ENCODE data around the gene ART5. TPM values are rescaled to one million over a fixed set of nuclear protein-coding genes. Genes with fewer than 3 reads are reported as not detected.

The ART5 gene
- total and polyA plus RNA-seq, 2 experiments from 2014 or later = 44.9 to 58.7 TPM

GRCh38 chr11:3635641-3636375 is 6.0 kb downstream of the ART5 start:
- H3K27ac ChIP-seq = no peak overlapping the region
- no peaks in the 10 kb centered on the region for H3K27me3 ChIP-seq
- no peaks in the 10 kb centered on the region for H3K4me1 ChIP-seq (ENCODE audit: low read depth)
- no peak overlapping the region for H3K4me3 ChIP-seq
- TF ChIP-seq CTCF (IDR thresholded peaks at IDR 0.05; ENCODE audit: low read depth, low read length) = no peak
- H3K9me3 ChIP-seq (ENCODE audit: low read depth) = no peaks in the 10 kb centered on the region
- no peaks in the 10 kb centered on the region for H3K36me3 ChIP-seq
- no peak for DNase-seq (ENCODE audit: low read depth in 1 of 2, low spot score in 1 of 2)

- Histone ChIP-seq H3K4me1 (ENCODE audit: low read depth) (no peaks in the 10 kb centered on the region), H3K27ac (no peak overlapping the region), H3K36me3 (no peaks in the 10 kb centered on the region), H3K4me3 (no peak overlapping the region), H3K9me3 (ENCODE audit: low read depth) (no peaks in the 10 kb centered on the region), H3K27me3 (no peaks in the 10 kb centered on the region)
- no peak for TF ChIP-seq CTCF (IDR thresholded peaks at IDR 0.05; ENCODE audit: low read depth, low read length)
- DNase-seq (ENCODE audit: low read depth in 1 of 2, low spot score in 1 of 2) = no peak
Observed at GRCh38 chr11:3632070-3632660, 9.6 kb downstream of the ART5 start.

- DNase-seq (ENCODE audit: low read depth in 1 of 2, low spot score in 1 of 2) = no peak
- no peaks in the 10 kb centered on the region for H3K36me3 ChIP-seq
- H3K9me3 ChIP-seq (ENCODE audit: low read depth) = no peaks in the 10 kb centered on the region
- H3K27ac ChIP-seq = no peak overlapping the region
- no peaks in the 10 kb centered on the region for H3K27me3 ChIP-seq
- no peak overlapping the region for H3K4me3 ChIP-seq
- TF ChIP-seq CTCF (IDR thresholded peaks at IDR 0.05; ENCODE audit: low read depth, low read length) = no peak
- H3K4me1 ChIP-seq (ENCODE audit: low read depth) = no peaks in the 10 kb centered on the region
Observed at GRCh38 chr11:3631331-3631730, 10.5 kb downstream of the ART5 start.

GRCh38 chr11:3627291-3627690 is 14.5 kb downstream of the ART5 start:
- Histone ChIP-seq H3K27me3 (no peaks in the 10 kb centered on the region), H3K4me1 (ENCODE audit: low read depth) (no peaks in the 10 kb centered on the region), H3K36me3 (no peaks in the 10 kb centered on the region), H3K4me3 (no peak overlapping the region), H3K9me3 (ENCODE audit: low read depth) (no peaks in the 10 kb centered on the region), H3K27ac (no peak overlapping the region)
- TF ChIP-seq CTCF (IDR thresholded peaks at IDR 0.05; ENCODE audit: low read depth, low read length) = no peak
- DNase-seq (ENCODE audit: low read depth in 1 of 2, low spot score in 1 of 2) = peak in 1 of 2 donors; percentile 60

GRCh38 chr11:3626250-3626960 is 15.4 kb downstream of the ART5 start:
- no peak for TF ChIP-seq CTCF (IDR thresholded peaks at IDR 0.05; ENCODE audit: low read depth, low read length)
- Histone ChIP-seq H3K4me1 (ENCODE audit: low read depth) (no peaks in the 10 kb centered on the region), H3K36me3 (no peaks in the 10 kb centered on the region), H3K4me3 (no peak overlapping the region), H3K27me3 (no peaks in the 10 kb centered on the region), H3K27ac (no peak overlapping the region), H3K9me3 (ENCODE audit: low read depth) (no peaks in the 10 kb centered on the region)
- no peak for DNase-seq (ENCODE audit: low read depth in 1 of 2, low spot score in 1 of 2)

Data from cardiac muscle cell (in vitro differentiated cells and primary cell).